ENCODE data around the gene DENND1A.

Gene DENND1A

GRCh38 chr9:123617952-123618678, 311.8 kb downstream of the DENND1A start:
- DNase-seq (ENCODE audit: low read depth, low spot score) = no peak

- no peak for DNase-seq (ENCODE audit: low read depth, low spot score)
Measured at GRCh38 chr9:123617286-123617685, 312.6 kb downstream of the DENND1A start.

GRCh38 chr9:123616707-123617106, 313.2 kb downstream of the DENND1A start:
- no peak for DNase-seq (ENCODE audit: low read depth, low spot score)

GRCh38 chr9:123615381-123615780, 314.5 kb downstream of the DENND1A start:
- peak; percentile 14 for DNase-seq (ENCODE audit: low read depth, low spot score)

- no peak for DNase-seq (ENCODE audit: low read depth, low spot score)
Measured at GRCh38 chr9:123614306-123615263, 315.3 kb downstream of the DENND1A start.

- no peak for DNase-seq (ENCODE audit: low read depth, low spot score)
Measured at GRCh38 chr9:123611226-123611625, 318.7 kb downstream of the DENND1A start.

- no peak for DNase-seq (ENCODE audit: low read depth, low spot score)
Measured at GRCh38 chr9:123609844-123610243, 320.1 kb downstream of the DENND1A start.

GRCh38 chr9:123608104-123608503, 321.8 kb downstream of the DENND1A start:
- no peak for DNase-seq (ENCODE audit: low read depth, low spot score)

- DNase-seq (ENCODE audit: low read depth, low spot score) = no peak
Measured at GRCh38 chr9:123607479-123607878, 322.4 kb downstream of the DENND1A start.

GRCh38 chr9:123606141-123606540, 323.8 kb downstream of the DENND1A start:
- no peak for DNase-seq (ENCODE audit: low read depth, low spot score)

GRCh38 chr9:123605286-123605685, 324.6 kb downstream of the DENND1A start:
- no peak for DNase-seq (ENCODE audit: low read depth, low spot score)

- DNase-seq (ENCODE audit: low read depth, low spot score) = no peak
Measured at GRCh38 chr9:123604861-123605260, 325.1 kb downstream of the DENND1A start.

- no peak for DNase-seq (ENCODE audit: low read depth, low spot score)
Measured at GRCh38 chr9:123601828-123602227, 328.1 kb downstream of the DENND1A start.

GRCh38 chr9:123599781-123600180, 330.1 kb downstream of the DENND1A start:
- DNase-seq (ENCODE audit: low read depth, low spot score) = no peak

GRCh38 chr9:123597876-123598556, 331.9 kb downstream of the DENND1A start:
- DNase-seq (ENCODE audit: low read depth, low spot score) = peak; percentile 53

- DNase-seq (ENCODE audit: low read depth, low spot score) = no peak
Measured at GRCh38 chr9:123597048-123597447, 332.9 kb downstream of the DENND1A start.

GRCh38 chr9:123591283-123591682, 338.6 kb downstream of the DENND1A start:
- DNase-seq (ENCODE audit: low read depth, low spot score) = no peak

GRCh38 chr9:123590499-123590898, 339.4 kb downstream of the DENND1A start:
- no peak for DNase-seq (ENCODE audit: low read depth, low spot score)

- no peak for DNase-seq (ENCODE audit: low read depth, low spot score)
Measured at GRCh38 chr9:123589361-123590239, 340.3 kb downstream of the DENND1A start.

GRCh38 chr9:123586275-123586674, 343.7 kb downstream of the DENND1A start:
- DNase-seq (ENCODE audit: low read depth, low spot score) = no peak
